Measurements from ENCODE around the gene OR2J2. TPM values are rescaled to one million over a fixed set of nuclear protein-coding genes. Genes with fewer than 3 reads are reported as not detected.
"Not testable (repeated sequence)": the region's sequence is repeated elsewhere in the genome, so short reads cannot be mapped to it uniquely, and the experiment has no call there.

The OR2J2 gene
- total and polyA plus RNA-seq, 10 of the 15 experiments (the other 5 are each of a cell fraction or from before 2014, with no cell fraction given) = not detected

DNA sequence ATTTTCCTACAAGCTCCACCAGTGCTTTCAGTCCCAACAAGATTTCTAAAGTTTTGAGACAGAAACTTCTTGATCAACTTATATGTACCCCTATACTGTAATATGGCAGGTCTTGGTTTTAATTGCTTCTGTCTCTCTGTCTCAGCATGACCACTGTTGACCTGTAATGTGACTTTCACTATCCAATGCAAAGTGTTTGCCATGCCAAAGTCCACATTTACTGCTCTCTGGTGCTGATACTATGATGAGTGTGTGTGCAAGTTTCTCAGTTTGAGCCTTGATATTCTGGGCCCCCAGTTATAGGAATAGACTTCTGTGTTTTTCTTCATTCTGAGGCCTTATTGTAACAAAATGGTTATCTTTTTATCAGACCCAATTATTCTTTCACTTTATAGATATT is 45.8 kb downstream of the OR2J2 start (continued):
- TF ChIP-seq ZNF687 (IDR thresholded peaks at IDR 0.05) = no peak
- no peak for TF ChIP-seq ZSCAN29 (IDR thresholded peaks at IDR 0.05)
- no peak for TF ChIP-seq MTA2 (IDR thresholded peaks at IDR 0.05; ENCODE audit: low read depth)
- TF ChIP-seq MTA3 (IDR thresholded peaks at IDR 0.05; ENCODE audit: borderline replicate concordance, low read length) = no peak
- TF ChIP-seq HSF1 (IDR thresholded peaks at IDR 0.05; ENCODE audit: low read depth, low read length) = no peak
- TF ChIP-seq SPI1 (IDR thresholded peaks at IDR 0.05; ENCODE audit: borderline replicate concordance, insufficient read depth, low read depth, low read length) = no peak
- TF ChIP-seq STAT3 (IDR thresholded peaks at IDR 0.05; ENCODE audit: low read depth, low read length) = no peak
- no peak for TF ChIP-seq JUNB (IDR thresholded peaks at IDR 0.05)
- no peak for TF ChIP-seq RELA (IDR thresholded peaks at IDR 0.05; ENCODE audit: borderline replicate concordance, partially characterized antibody)
- no peak for TF ChIP-seq SIX5 (IDR thresholded peaks at IDR 0.05; ENCODE audit: low read depth, low read length, severe bottlenecking)

- BruUV-seq (replicated peaks); H3K27ac ChIP-seq (ENCODE audit: control insufficient read depth, insufficient read depth); POLR2A ChIA-PET; H2AFZ ChIP-seq (ENCODE audit: control insufficient read depth, low read depth, low read length); H3K9ac ChIP-seq (ENCODE audit: control insufficient read depth, insufficient read depth, low read length); H3K79me2 ChIP-seq (ENCODE audit: control insufficient read depth, insufficient read depth, low read length); H3K36me3 ChIP-seq (ENCODE audit: control insufficient read depth in 2 of 2, insufficient read depth in 2 of 2, low read length in 1 of 2); H3K9me3 ChIP-seq (replicated peaks; ENCODE audit: control insufficient read depth, insufficient read depth, low read length); DNase-seq (ENCODE audit: low read depth, low spot score); H3K4me1 ChIP-seq (ENCODE audit: control insufficient read depth, insufficient read depth, low read length); H3K4me2 ChIP-seq (ENCODE audit: control insufficient read depth, insufficient read depth); H4K20me1 ChIP-seq (ENCODE audit: control insufficient read depth, insufficient read depth); H3K4me3 ChIP-seq; intact Hi-C loops (cut with micrococcal nuclease; ENCODE audit: unreplicated experiment); ATAC-seq; FAIRE-seq; RAD21 ChIA-PET (ENCODE audit: unreplicated experiment); H3K27me3 ChIP-seq (replicated peaks in 1 of 2; ENCODE audit: control insufficient read depth in 2 of 2, insufficient read depth in 2 of 2, low read length in 1 of 2); in situ Hi-C loops (cut with MboI); SMC1A ChIA-PET (ENCODE audit: uncharacterized antibody, unreplicated experiment): not testable (repeated sequence)
- WGBS (ENCODE audit: insufficient coverage, insufficient replicate concordance, low lambda C conversion rate, missing lambda C conversion rate) = 10% methylated on average over 2 of the region's 2 CpGs
- CTCF ChIA-PET = interaction anchor here (0.5 kb wide), 1 partner anchor 1021 kb away, joined by 3 read pairs; no protein-coding TSS in a partner anchor
Measured at GRCh38 chr6:29217242-29217641, 46.5 kb downstream of the OR2J2 start.

DNA sequence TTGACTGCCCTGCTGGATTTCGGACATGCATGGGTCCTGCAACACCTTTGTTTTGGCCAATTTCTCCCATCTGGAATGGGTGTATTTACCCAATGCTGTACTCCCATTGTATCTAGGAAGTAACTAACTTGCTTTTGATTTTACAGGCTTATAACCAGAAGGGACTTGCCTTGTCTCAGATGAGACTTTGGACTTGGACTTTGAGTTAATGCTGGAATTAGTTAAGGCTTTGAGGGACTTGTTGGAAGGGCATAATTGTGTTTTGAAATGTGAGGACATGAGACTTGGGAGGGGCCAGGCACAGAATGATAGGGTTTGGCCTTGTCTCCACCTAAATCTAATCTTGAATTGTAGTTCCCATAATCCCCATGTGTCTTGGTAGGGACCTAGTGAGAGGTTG is 47.3 kb downstream of the OR2J2 start:
- H3K9ac ChIP-seq (ENCODE audit: control insufficient read depth, insufficient read depth, low read length); DNase-seq (ENCODE audit: low read depth, low spot score); intact Hi-C loops (cut with micrococcal nuclease; ENCODE audit: unreplicated experiment); RAD21 ChIA-PET (ENCODE audit: unreplicated experiment); CTCF ChIA-PET; H3K27ac ChIP-seq (ENCODE audit: control insufficient read depth, insufficient read depth); H3K27me3 ChIP-seq (replicated peaks in 1 of 2; ENCODE audit: control insufficient read depth in 2 of 2, insufficient read depth in 2 of 2, low read length in 1 of 2); ATAC-seq; H3K4me1 ChIP-seq (ENCODE audit: control insufficient read depth, insufficient read depth, low read length); SMC1A ChIA-PET (ENCODE audit: uncharacterized antibody, unreplicated experiment); H3K79me2 ChIP-seq (ENCODE audit: control insufficient read depth, insufficient read depth, low read length); H3K4me2 ChIP-seq (ENCODE audit: control insufficient read depth, insufficient read depth); H3K36me3 ChIP-seq (ENCODE audit: control insufficient read depth in 2 of 2, insufficient read depth in 2 of 2, low read length in 1 of 2); FAIRE-seq; in situ Hi-C loops (cut with MboI); BruUV-seq (replicated peaks); H4K20me1 ChIP-seq (ENCODE audit: control insufficient read depth, insufficient read depth); POLR2A ChIA-PET; H3K9me3 ChIP-seq (replicated peaks; ENCODE audit: control insufficient read depth, insufficient read depth, low read length); H2AFZ ChIP-seq (ENCODE audit: control insufficient read depth, low read depth, low read length); H3K4me3 ChIP-seq: not testable (repeated sequence)
- 0% methylated on average over 1 of the region's 1 CpG for WGBS (ENCODE audit: insufficient coverage, insufficient replicate concordance, low lambda C conversion rate, missing lambda C conversion rate)
